ENCODE results near the gene ZNF43.
"Not testable (repeated sequence)": the region's sequence is repeated elsewhere in the genome, so short reads cannot be mapped to it uniquely, and the experiment has no call there.

The ZNF43 gene

GRCh38 chr19:21833733-21834132 is 2.2 kb downstream of the ZNF43 start:
- DNase-seq (peak; percentile 7), ATAC-seq (ENCODE audit: insufficient read depth, low read depth) (no peak)
- Histone ChIP-seq H3K4me2 (ENCODE audit: insufficient read depth, low read length) (peak overlapping the region; percentile 58; the same call in 1 of the 2 replicates), H3K4me1 (ENCODE audit: insufficient read depth, low read length) (peaks cover 46% of the 10 kb centered on the region), H3K9ac (ENCODE audit: low read depth, low read length) (no peak overlapping the region), H3K27ac (ENCODE audit: low read length) (no peak overlapping the region), H3K27me3 (ENCODE audit: insufficient read depth, low read length, poor library complexity) (no peaks in the 10 kb centered on the region), H3K9me3 (ENCODE audit: insufficient read depth, low read length, severe bottlenecking) (peaks cover 21% of the 10 kb centered on the region), H4K20me1 (ENCODE audit: insufficient read depth, low read length) (no peaks in the 10 kb centered on the region), H3K4me3 (ENCODE audit: low read depth in 1 of 2, low read length in 2 of 2) (peak overlapping the region in 1 of 2 experiments; percentile 1; a peak in 1 of 4 replicates), H3K36me3 (ENCODE audit: insufficient read depth, low read length) (peaks cover 61% of the 10 kb centered on the region), H3K79me2 (ENCODE audit: insufficient read depth, low read length) (peaks cover 74% of the 10 kb centered on the region), H2AFZ (ENCODE audit: low read depth, low read length) (no peak overlapping the region)
- TF ChIP-seq EZH2 (IDR thresholded peaks at IDR 0.05; ENCODE audit: borderline replicate concordance, low read depth, low read length, severe bottlenecking) (no peak), CTCF (IDR thresholded peaks at IDR 0.05; ENCODE audit: borderline replicate concordance, extremely low read depth, low read length, poor library complexity, severe bottlenecking) (no peak)

- H3K9me3 ChIP-seq (ENCODE audit: insufficient read depth, low read length, severe bottlenecking), result peaks cover 48% of the 10 kb centered on the region
- no peaks in the 10 kb centered on the region for H4K20me1 ChIP-seq (ENCODE audit: insufficient read depth, low read length)
- no peak for DNase-seq
- no peak for TF ChIP-seq EZH2 (IDR thresholded peaks at IDR 0.05; ENCODE audit: borderline replicate concordance, low read depth, low read length, severe bottlenecking)
- no peak for TF ChIP-seq CTCF (IDR thresholded peaks at IDR 0.05; ENCODE audit: borderline replicate concordance, extremely low read depth, low read length, poor library complexity, severe bottlenecking)
- H3K4me3 ChIP-seq (ENCODE audit: low read depth in 1 of 2, low read length in 2 of 2), result no peak overlapping the region
- H3K4me1 ChIP-seq (ENCODE audit: insufficient read depth, low read length), result no peaks in the 10 kb centered on the region
- H3K79me2 ChIP-seq (ENCODE audit: insufficient read depth, low read length), result peaks cover 98% of the 10 kb centered on the region
- ATAC-seq (ENCODE audit: insufficient read depth, low read depth), result no peak
- H3K27me3 ChIP-seq (ENCODE audit: insufficient read depth, low read length, poor library complexity), result no peaks in the 10 kb centered on the region
- H3K9ac ChIP-seq (ENCODE audit: low read depth, low read length), result no peak overlapping the region
- no peak overlapping the region for H3K4me2 ChIP-seq (ENCODE audit: insufficient read depth, low read length)
- no peak overlapping the region for H3K27ac ChIP-seq (ENCODE audit: low read length)
- peaks cover 97% of the 10 kb centered on the region for H3K36me3 ChIP-seq (ENCODE audit: insufficient read depth, low read length)
- H2AFZ ChIP-seq (ENCODE audit: low read depth, low read length), result no peak overlapping the region
Observed at GRCh38 chr19:21824679-21825078, 11.3 kb downstream of the ZNF43 start.

- TF ChIP-seq CTCF (IDR thresholded peaks at IDR 0.05; ENCODE audit: borderline replicate concordance, extremely low read depth, low read length, poor library complexity, severe bottlenecking) (no peak), EZH2 (IDR thresholded peaks at IDR 0.05; ENCODE audit: borderline replicate concordance, low read depth, low read length, severe bottlenecking) (no peak)
- Histone ChIP-seq H3K27me3 (ENCODE audit: insufficient read depth, low read length, poor library complexity) (no peaks in the 10 kb centered on the region), H3K4me2 (ENCODE audit: insufficient read depth, low read length) (no peak overlapping the region), H3K9ac (ENCODE audit: low read depth, low read length) (no peak overlapping the region), H3K9me3 (ENCODE audit: insufficient read depth, low read length, severe bottlenecking) (peaks cover 54% of the 10 kb centered on the region), H4K20me1 (ENCODE audit: insufficient read depth, low read length) (no peaks in the 10 kb centered on the region), H3K27ac (ENCODE audit: low read length) (no peak overlapping the region), H3K4me1 (ENCODE audit: insufficient read depth, low read length) (no peaks in the 10 kb centered on the region), H3K36me3 (ENCODE audit: insufficient read depth, low read length) (peaks cover 98% of the 10 kb centered on the region), H2AFZ (ENCODE audit: low read depth, low read length) (no peak overlapping the region), H3K4me3 (ENCODE audit: low read depth in 1 of 2, low read length in 2 of 2) (no peak overlapping the region), H3K79me2 (ENCODE audit: insufficient read depth, low read length) (peaks cover 91% of the 10 kb centered on the region)
- DNase-seq, result no peak
- no peak for ATAC-seq (ENCODE audit: insufficient read depth, low read depth)
Observed at GRCh38 chr19:21823224-21823623, 12.8 kb downstream of the ZNF43 start.

- H3K9me3 ChIP-seq (ENCODE audit: insufficient read depth, low read length, severe bottlenecking), result peaks cover 86% of the 10 kb centered on the region
- H3K36me3 ChIP-seq (ENCODE audit: insufficient read depth, low read length), result peaks cover 98% of the 10 kb centered on the region
- H2AFZ ChIP-seq (ENCODE audit: low read depth, low read length), result no peak overlapping the region
- DNase-seq (no peak), ATAC-seq (ENCODE audit: insufficient read depth, low read depth) (no peak)
- H3K9ac ChIP-seq (ENCODE audit: low read depth, low read length), result no peak overlapping the region
- H3K27me3 ChIP-seq (ENCODE audit: insufficient read depth, low read length, poor library complexity), result no peaks in the 10 kb centered on the region
- H3K4me2 ChIP-seq (ENCODE audit: insufficient read depth, low read length), result no peak overlapping the region
- H3K4me3 ChIP-seq (ENCODE audit: low read depth in 1 of 2, low read length in 2 of 2), result no peak overlapping the region
- no peak for TF ChIP-seq EZH2 (IDR thresholded peaks at IDR 0.05; ENCODE audit: borderline replicate concordance, low read depth, low read length, severe bottlenecking)
- TF ChIP-seq CTCF (IDR thresholded peaks at IDR 0.05; ENCODE audit: borderline replicate concordance, extremely low read depth, low read length, poor library complexity, severe bottlenecking), result no peak
- no peaks in the 10 kb centered on the region for H3K4me1 ChIP-seq (ENCODE audit: insufficient read depth, low read length)
- H3K27ac ChIP-seq (ENCODE audit: low read length), result no peak overlapping the region
- no peaks in the 10 kb centered on the region for H3K79me2 ChIP-seq (ENCODE audit: insufficient read depth, low read length)
- H4K20me1 ChIP-seq (ENCODE audit: insufficient read depth, low read length), result no peaks in the 10 kb centered on the region
Observed at GRCh38 chr19:21812448-21812847, 23.5 kb downstream of the ZNF43 start.

- DNase-seq; H4K20me1 ChIP-seq (ENCODE audit: insufficient read depth, low read length); H3K27me3 ChIP-seq (ENCODE audit: insufficient read depth, low read length, poor library complexity); H2AFZ ChIP-seq (ENCODE audit: low read depth, low read length); H3K4me1 ChIP-seq (ENCODE audit: insufficient read depth, low read length); ATAC-seq (ENCODE audit: insufficient read depth, low read depth); H3K4me3 ChIP-seq (ENCODE audit: low read depth in 1 of 2, low read length in 2 of 2); H3K79me2 ChIP-seq (ENCODE audit: insufficient read depth, low read length); H3K4me2 ChIP-seq (ENCODE audit: insufficient read depth, low read length); H3K9ac ChIP-seq (ENCODE audit: low read depth, low read length); H3K27ac ChIP-seq (ENCODE audit: low read length): not testable (repeated sequence)
- H3K9me3 ChIP-seq (ENCODE audit: insufficient read depth, low read length, severe bottlenecking), result peaks cover 78% of the 10 kb centered on the region
- peaks cover 70% of the 10 kb centered on the region for H3K36me3 ChIP-seq (ENCODE audit: insufficient read depth, low read length)
Observed at GRCh38 chr19:21808400-21809000, 27.5 kb downstream of the ZNF43 start.

All from DND-41 (cell line).